ENCODE data around the gene CA5A.
"Not testable (repeated sequence)": the region's sequence is repeated elsewhere in the genome, so short reads cannot be mapped to it uniquely, and the experiment has no call there.

DNA sequence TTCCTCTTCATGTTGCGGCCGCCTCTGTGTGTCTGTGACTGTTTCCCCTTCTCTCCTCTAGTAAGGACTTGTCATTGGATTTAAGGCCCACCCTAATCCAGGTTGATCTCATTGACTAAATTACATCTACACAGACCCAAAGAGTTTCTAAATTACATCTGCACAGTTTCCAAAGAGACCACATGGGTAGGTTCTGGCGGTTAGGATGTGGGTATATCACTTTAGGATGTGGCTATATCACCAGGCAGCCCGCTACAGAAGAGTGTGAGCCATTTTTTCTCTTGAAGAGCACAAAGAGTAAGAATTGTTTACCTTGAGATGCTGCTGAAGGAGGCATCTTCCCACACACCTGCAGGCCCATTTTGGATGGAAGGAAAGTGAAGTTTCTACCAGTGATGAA lies 45.0 kb upstream of the CA5A start:
- TF ChIP-seq EZH2phosphoT487 (IDR thresholded peaks at IDR 0.05; ENCODE audit: unreplicated experiment); CREB1 (CRISPR knock-in tag; IDR thresholded peaks at IDR 0.05; ENCODE audit: low read depth); POLR2AphosphoS5 (IDR thresholded peaks at IDR 0.05; ENCODE audit: low read depth); EZH2 (IDR thresholded peaks at IDR 0.05; ENCODE audit: low read depth, unreplicated experiment); NANOG (IDR thresholded peaks at IDR 0.05; ENCODE audit: borderline replicate concordance); ZNF331 (CRISPR knock-in tag; IDR thresholded peaks at IDR 0.05; ENCODE audit: low read depth); ZNF114 (CRISPR knock-in tag; IDR thresholded peaks at IDR 0.05); JUNB (IDR thresholded peaks at IDR 0.05; ENCODE audit: unreplicated experiment); STAT1 (IDR thresholded peaks at IDR 0.05; ENCODE audit: unreplicated experiment): not testable (repeated sequence)
- TF ChIP-seq, protein P1, sequence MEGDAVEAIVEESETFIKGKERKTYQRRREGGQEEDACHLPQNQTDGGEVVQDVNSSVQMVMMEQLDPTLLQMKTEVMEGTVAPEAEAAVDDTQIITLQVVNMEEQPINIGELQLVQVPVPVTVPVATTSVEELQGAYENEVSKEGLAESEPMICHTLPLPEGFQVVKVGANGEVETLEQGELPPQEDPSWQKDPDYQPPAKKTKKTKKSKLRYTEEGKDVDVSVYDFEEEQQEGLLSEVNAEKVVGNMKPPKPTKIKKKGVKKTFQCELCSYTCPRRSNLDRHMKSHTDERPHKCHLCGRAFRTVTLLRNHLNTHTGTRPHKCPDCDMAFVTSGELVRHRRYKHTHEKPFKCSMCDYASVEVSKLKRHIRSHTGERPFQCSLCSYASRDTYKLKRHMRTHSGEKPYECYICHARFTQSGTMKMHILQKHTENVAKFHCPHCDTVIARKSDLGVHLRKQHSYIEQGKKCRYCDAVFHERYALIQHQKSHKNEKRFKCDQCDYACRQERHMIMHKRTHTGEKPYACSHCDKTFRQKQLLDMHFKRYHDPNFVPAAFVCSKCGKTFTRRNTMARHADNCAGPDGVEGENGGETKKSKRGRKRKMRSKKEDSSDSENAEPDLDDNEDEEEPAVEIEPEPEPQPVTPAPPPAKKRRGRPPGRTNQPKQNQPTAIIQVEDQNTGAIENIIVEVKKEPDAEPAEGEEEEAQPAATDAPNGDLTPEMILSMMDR (conservative IDR thresholded peaks at IDR 0.05; ENCODE audit: low read depth in 2 of 2): not testable (repeated sequence)
- TF ChIP-seq, protein P2, sequence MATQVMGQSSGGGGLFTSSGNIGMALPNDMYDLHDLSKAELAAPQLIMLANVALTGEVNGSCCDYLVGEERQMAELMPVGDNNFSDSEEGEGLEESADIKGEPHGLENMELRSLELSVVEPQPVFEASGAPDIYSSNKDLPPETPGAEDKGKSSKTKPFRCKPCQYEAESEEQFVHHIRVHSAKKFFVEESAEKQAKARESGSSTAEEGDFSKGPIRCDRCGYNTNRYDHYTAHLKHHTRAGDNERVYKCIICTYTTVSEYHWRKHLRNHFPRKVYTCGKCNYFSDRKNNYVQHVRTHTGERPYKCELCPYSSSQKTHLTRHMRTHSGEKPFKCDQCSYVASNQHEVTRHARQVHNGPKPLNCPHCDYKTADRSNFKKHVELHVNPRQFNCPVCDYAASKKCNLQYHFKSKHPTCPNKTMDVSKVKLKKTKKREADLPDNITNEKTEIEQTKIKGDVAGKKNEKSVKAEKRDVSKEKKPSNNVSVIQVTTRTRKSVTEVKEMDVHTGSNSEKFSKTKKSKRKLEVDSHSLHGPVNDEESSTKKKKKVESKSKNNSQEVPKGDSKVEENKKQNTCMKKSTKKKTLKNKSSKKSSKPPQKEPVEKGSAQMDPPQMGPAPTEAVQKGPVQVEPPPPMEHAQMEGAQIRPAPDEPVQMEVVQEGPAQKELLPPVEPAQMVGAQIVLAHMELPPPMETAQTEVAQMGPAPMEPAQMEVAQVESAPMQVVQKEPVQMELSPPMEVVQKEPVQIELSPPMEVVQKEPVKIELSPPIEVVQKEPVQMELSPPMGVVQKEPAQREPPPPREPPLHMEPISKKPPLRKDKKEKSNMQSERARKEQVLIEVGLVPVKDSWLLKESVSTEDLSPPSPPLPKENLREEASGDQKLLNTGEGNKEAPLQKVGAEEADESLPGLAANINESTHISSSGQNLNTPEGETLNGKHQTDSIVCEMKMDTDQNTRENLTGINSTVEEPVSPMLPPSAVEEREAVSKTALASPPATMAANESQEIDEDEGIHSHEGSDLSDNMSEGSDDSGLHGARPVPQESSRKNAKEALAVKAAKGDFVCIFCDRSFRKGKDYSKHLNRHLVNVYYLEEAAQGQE (IDR thresholded peaks at IDR 0.05; ENCODE audit: unreplicated experiment): not testable (repeated sequence)
- TF ChIP-seq, protein P3, sequence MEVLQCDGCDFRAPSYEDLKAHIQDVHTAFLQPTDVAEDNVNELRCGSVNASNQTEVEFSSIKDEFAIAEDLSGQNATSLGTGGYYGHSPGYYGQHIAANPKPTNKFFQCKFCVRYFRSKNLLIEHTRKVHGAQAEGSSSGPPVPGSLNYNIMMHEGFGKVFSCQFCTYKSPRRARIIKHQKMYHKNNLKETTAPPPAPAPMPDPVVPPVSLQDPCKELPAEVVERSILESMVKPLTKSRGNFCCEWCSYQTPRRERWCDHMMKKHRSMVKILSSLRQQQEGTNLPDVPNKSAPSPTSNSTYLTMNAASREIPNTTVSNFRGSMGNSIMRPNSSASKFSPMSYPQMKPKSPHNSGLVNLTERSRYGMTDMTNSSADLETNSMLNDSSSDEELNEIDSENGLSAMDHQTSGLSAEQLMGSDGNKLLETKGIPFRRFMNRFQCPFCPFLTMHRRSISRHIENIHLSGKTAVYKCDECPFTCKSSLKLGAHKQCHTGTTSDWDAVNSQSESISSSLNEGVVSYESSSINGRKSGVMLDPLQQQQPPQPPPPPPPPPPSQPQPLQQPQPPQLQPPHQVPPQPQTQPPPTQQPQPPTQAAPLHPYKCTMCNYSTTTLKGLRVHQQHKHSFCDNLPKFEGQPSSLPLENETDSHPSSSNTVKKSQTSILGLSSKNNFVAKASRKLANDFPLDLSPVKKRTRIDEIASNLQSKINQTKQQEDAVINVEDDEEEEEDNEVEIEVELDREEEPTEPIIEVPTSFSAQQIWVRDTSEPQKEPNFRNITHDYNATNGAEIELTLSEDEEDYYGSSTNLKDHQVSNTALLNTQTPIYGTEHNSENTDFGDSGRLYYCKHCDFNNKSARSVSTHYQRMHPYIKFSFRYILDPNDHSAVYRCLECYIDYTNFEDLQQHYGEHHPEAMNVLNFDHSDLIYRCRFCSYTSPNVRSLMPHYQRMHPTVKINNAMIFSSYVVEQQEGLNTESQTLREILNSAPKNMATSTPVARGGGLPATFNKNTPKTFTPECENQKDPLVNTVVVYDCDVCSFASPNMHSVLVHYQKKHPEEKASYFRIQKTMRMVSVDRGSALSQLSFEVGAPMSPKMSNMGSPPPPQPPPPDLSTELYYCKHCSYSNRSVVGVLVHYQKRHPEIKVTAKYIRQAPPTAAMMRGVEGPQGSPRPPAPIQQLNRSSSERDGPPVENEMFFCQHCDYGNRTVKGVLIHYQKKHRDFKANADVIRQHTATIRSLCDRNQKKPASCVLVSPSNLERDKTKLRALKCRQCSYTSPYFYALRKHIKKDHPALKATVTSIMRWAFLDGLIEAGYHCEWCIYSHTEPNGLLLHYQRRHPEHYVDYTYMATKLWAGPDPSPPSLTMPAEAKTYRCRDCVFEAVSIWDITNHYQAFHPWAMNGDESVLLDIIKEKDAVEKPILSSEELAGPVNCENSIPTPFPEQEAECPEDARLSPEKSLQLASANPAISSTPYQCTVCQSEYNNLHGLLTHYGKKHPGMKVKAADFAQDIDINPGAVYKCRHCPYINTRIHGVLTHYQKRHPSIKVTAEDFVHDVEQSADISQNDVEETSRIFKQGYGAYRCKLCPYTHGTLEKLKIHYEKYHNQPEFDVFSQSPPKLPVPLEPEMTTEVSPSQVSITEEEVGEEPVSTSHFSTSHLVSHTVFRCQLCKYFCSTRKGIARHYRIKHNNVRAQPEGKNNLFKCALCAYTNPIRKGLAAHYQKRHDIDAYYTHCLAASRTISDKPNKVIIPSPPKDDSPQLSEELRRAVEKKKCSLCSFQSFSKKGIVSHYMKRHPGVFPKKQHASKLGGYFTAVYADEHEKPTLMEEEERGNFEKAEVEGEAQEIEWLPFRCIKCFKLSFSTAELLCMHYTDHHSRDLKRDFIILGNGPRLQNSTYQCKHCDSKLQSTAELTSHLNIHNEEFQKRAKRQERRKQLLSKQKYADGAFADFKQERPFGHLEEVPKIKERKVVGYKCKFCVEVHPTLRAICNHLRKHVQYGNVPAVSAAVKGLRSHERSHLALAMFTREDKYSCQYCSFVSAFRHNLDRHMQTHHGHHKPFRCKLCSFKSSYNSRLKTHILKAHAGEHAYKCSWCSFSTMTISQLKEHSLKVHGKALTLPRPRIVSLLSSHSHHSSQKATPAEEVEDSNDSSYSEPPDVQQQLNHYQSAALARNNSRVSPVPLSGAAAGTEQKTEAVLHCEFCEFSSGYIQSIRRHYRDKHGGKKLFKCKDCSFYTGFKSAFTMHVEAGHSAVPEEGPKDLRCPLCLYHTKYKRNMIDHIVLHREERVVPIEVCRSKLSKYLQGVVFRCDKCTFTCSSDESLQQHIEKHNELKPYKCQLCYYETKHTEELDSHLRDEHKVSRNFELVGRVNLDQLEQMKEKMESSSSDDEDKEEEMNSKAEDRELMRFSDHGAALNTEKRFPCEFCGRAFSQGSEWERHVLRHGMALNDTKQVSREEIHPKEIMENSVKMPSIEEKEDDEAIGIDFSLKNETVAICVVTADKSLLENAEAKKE (CRISPR knock-in tag; IDR thresholded peaks at IDR 0.05): not testable (repeated sequence)
- TF ChIP-seq, protein P4, sequence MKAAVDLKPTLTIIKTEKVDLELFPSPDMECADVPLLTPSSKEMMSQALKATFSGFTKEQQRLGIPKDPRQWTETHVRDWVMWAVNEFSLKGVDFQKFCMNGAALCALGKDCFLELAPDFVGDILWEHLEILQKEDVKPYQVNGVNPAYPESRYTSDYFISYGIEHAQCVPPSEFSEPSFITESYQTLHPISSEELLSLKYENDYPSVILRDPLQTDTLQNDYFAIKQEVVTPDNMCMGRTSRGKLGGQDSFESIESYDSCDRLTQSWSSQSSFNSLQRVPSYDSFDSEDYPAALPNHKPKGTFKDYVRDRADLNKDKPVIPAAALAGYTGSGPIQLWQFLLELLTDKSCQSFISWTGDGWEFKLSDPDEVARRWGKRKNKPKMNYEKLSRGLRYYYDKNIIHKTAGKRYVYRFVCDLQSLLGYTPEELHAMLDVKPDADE (IDR thresholded peaks at IDR 0.05): not testable (repeated sequence)

Measured in GM23338 (cell line).